ENCODE results near the gene TRIP11. TPM values are rescaled to one million over a fixed set of nuclear protein-coding genes. Genes with fewer than 3 reads are reported as not detected.

Gene TRIP11
- total and polyA plus RNA-seq, 2 of the 13 experiments (the other 11 are each of a cell fraction or from before 2014, with no cell fraction given): 10.9 to 32.8 TPM

- POLR2A ChIA-PET: no interaction called here
- ATAC-seq: no peak
Observed at GRCh38 chr14:92074555-92074954, 34.7 kb upstream of the TRIP11 start.

DNA sequence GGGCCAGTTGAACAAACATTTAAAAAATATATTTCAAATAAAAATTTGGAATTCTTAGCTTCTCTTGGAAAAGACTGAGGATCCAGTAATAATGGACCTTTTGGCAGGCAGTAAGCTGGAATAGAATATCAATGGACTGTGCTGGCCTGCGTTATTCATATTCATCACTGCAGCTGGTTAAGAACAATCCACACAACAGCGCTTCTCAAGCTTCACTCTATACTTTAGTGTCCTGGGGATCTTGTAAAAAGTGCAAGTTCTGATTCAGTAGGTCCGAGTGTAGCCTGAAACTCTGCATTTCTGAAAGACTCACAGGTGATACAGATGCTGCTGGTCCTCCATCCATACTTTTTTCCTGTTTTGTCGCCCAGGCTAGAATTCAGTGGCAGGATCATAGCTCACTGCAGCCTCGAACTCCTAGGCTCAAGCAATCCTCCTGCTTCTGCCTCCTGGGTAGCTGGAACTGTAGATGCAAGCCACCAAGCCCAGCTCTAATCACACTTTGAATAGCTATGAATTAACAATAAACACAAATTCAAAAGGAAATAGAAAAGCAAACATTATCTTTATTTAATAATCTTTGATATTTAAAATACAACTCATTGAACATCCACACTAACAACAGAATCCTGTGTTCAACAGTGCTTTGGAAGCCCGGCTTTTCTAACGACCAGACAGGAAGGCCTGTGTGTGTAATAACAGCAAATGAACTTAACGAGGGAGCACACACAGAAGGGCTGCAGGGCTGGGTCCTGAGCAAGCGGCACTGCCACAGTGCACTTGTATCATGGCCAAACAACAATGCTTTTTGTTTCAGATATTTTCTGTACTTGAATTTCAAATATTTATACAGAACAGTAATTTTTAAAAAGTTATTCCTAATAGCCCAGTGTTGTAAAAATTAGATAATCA, 18.4 kb upstream of the TRIP11 start:
- Histone ChIP-seq H3K4me2 (ENCODE audit: low read depth, low read length) (no peak overlapping the region), H3K4me3 (replicated peaks in 1 of 3; ENCODE audit: insufficient read depth in 1 of 3, low read depth in 2 of 3, low read length in 3 of 3) (no peak overlapping the region), H3K36me3 (replicated peaks in 1 of 2; ENCODE audit: control insufficient read depth in 1 of 2, insufficient read depth in 2 of 2, low read length in 2 of 2) (no peaks in the 10 kb centered on the region), H3K79me2 (ENCODE audit: insufficient read depth, low read length) (no peaks in the 10 kb centered on the region), H3K4me1 (ENCODE audit: insufficient read depth, low read length) (no peaks in the 10 kb centered on the region), H2AFZ (ENCODE audit: low read length) (no peak overlapping the region), H4K20me1 (ENCODE audit: insufficient read depth, low read length) (no peaks in the 10 kb centered on the region), H3K27me3 (ENCODE audit: control insufficient read depth in 1 of 2, insufficient read depth in 2 of 2, low read length in 2 of 2) (no peaks in the 10 kb centered on the region), H3K9me3 (ENCODE audit: low read length) (no peaks in the 10 kb centered on the region), H3K9ac (ENCODE audit: insufficient read depth, low read depth, low read length) (no peak overlapping the region), H3K27ac (ENCODE audit: extremely low read length, insufficient read depth, low read length) (no peak overlapping the region)
- no TSS peak for BruUV-seq (replicated peaks)
- intact Hi-C loops (cut with micrococcal nuclease; ENCODE audit: unreplicated experiment): no loop called here
- in situ Hi-C loops (cut with HindIII; ENCODE audit: extremely low pct_ligation_motif_present, low pct_unique_long_range_greater_than_20kb): no loop called here
- DNase-seq (ENCODE audit: low spot score): no peak
- POLR2A ChIA-PET: no interaction called here
- no peak for ATAC-seq
- no peak for TF ChIP-seq CCAR2 (optimal IDR thresholded peaks at IDR 0.05; ENCODE audit: low read depth, low read length)
- no peak for TF ChIP-seq MTF2 (CRISPR knock-in tag; IDR thresholded peaks at IDR 0.05; ENCODE audit: borderline replicate concordance)
- TF ChIP-seq, protein P1, sequence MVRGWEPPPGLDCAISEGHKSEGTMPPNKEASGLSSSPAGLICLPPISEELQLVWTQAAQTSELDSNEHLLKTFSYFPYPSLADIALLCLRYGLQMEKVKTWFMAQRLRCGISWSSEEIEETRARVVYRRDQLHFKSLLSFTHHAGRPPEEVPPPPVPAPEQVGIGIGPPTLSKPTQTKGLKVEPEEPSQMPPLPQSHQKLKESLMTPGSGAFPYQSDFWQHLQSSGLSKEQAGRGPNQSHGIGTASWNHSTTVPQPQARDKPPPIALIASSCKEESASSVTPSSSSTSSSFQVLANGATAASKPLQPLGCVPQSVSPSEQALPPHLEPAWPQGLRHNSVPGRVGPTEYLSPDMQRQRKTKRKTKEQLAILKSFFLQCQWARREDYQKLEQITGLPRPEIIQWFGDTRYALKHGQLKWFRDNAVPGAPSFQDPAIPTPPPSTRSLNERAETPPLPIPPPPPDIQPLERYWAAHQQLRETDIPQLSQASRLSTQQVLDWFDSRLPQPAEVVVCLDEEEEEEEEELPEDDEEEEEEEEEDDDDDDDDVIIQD (CRISPR knock-in tag; IDR thresholded peaks at IDR 0.05; ENCODE audit: low read depth): no peak
- no peak for TF ChIP-seq JUN (CRISPR knock-in tag; IDR thresholded peaks at IDR 0.05)
- no peak for TF ChIP-seq ZNF546 (CRISPR knock-in tag; conservative IDR thresholded peaks at IDR 0.05)
- WGBS (ENCODE audit: low lambda C conversion rate): 84% methylated on average over 9 of the region's 9 CpGs
- FAIRE-seq: no peak
- CTCF ChIA-PET (ENCODE audit: low intra/inter-chr PET ratio, low total read pairs): no interaction called here

More at GRCh38 chr14:92074555-92074954, 34.7 kb upstream of the TRIP11 start:
- H3K9ac ChIP-seq (ENCODE audit: insufficient read depth, low read depth, low read length): no peak overlapping the region
- no peaks in the 10 kb centered on the region for H3K4me1 ChIP-seq (ENCODE audit: insufficient read depth, low read length)
- in situ Hi-C loops (cut with HindIII; ENCODE audit: extremely low pct_ligation_motif_present, low pct_unique_long_range_greater_than_20kb): no loop called here
- no peaks in the 10 kb centered on the region for H3K9me3 ChIP-seq (ENCODE audit: low read length)
- intact Hi-C loops (cut with micrococcal nuclease; ENCODE audit: unreplicated experiment): no loop called here
- FAIRE-seq (no peak), DNase-seq (ENCODE audit: low spot score) (no peak)
- no peak for TF ChIP-seq ZKSCAN5 (CRISPR knock-in tag; IDR thresholded peaks at IDR 0.05)
- H2AFZ ChIP-seq (ENCODE audit: low read length): no peak overlapping the region
- H3K79me2 ChIP-seq (ENCODE audit: insufficient read depth, low read length): no peaks in the 10 kb centered on the region
- H3K27ac ChIP-seq (ENCODE audit: extremely low read length, insufficient read depth, low read length): no peak overlapping the region
- H3K36me3 ChIP-seq (replicated peaks in 1 of 2; ENCODE audit: control insufficient read depth in 1 of 2, insufficient read depth in 2 of 2, low read length in 2 of 2): peaks cover 1 to 16% of the 10 kb centered on the region in 2 experiments; a peak in 2 of 5 replicates
- no peak overlapping the region for H3K4me2 ChIP-seq (ENCODE audit: low read depth, low read length)
- H3K4me3 ChIP-seq (replicated peaks in 1 of 3; ENCODE audit: insufficient read depth in 1 of 3, low read depth in 2 of 3, low read length in 3 of 3): no peak overlapping the region
- no peaks in the 10 kb centered on the region for H4K20me1 ChIP-seq (ENCODE audit: insufficient read depth, low read length)
- CTCF ChIA-PET (ENCODE audit: low intra/inter-chr PET ratio, low total read pairs): no interaction called here
- H3K27me3 ChIP-seq (ENCODE audit: control insufficient read depth in 1 of 2, insufficient read depth in 2 of 2, low read length in 2 of 2): no peaks in the 10 kb centered on the region
- no TSS peak for BruUV-seq (replicated peaks)

All from HepG2 (cell line).